Right lobe of liver (tissue), 4 donors: ENCODE measurements around the gene TMEM236.

Source experiments
- POLR2A ChIP-seq: fragments of 450-650 bp; IDR thresholded peaks from one replicate; pipeline ENCODE4 v1.6.1; 2017; ENCODE audit warnings: antibody characterized with exemption, mild to moderate bottlenecking
- TF ChIP-seq, protein P1 (sequence below), 4 donors: fragments of 200-600 bp in 3 of 4; fragments of 450-650 bp in 1 of 4; IDR thresholded peaks; one replicate each; pipeline versions ENCODE4 v1.5.1 to v1.8.0; 2016 to 2022; ENCODE audit warnings: antibody characterized with exemption in 4 of 4, mild to moderate bottlenecking in 2 of 4
- donor health status: DM: no; HTN: no; CAD: no.
- donor health status: DM: no; HTN: no; CAD: no.
- donor health status: DM: no; HTN: yes; CAD: no.

GRCh38 chr10:17836942-17837341 lies 84.9 kb downstream of the TMEM236 start:
- TF ChIP-seq, protein P1, sequence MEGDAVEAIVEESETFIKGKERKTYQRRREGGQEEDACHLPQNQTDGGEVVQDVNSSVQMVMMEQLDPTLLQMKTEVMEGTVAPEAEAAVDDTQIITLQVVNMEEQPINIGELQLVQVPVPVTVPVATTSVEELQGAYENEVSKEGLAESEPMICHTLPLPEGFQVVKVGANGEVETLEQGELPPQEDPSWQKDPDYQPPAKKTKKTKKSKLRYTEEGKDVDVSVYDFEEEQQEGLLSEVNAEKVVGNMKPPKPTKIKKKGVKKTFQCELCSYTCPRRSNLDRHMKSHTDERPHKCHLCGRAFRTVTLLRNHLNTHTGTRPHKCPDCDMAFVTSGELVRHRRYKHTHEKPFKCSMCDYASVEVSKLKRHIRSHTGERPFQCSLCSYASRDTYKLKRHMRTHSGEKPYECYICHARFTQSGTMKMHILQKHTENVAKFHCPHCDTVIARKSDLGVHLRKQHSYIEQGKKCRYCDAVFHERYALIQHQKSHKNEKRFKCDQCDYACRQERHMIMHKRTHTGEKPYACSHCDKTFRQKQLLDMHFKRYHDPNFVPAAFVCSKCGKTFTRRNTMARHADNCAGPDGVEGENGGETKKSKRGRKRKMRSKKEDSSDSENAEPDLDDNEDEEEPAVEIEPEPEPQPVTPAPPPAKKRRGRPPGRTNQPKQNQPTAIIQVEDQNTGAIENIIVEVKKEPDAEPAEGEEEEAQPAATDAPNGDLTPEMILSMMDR (IDR thresholded peaks at IDR 0.05): no peak
- no peak for TF ChIP-seq POLR2A
